Activated CD8-positive, alpha-beta memory T cell treated with anti-CD3 and anti-CD28 coated beads, Interleukin-2, amount 50 U/mL, for 48 hours (primary cell): ENCODE data around the gene ACTN3.

Source experiments
- DNase-seq: peaks from one replicate; pipeline ENCODE4 v3.0.0-alpha.2; 2020

Gene ACTN3

DNA sequence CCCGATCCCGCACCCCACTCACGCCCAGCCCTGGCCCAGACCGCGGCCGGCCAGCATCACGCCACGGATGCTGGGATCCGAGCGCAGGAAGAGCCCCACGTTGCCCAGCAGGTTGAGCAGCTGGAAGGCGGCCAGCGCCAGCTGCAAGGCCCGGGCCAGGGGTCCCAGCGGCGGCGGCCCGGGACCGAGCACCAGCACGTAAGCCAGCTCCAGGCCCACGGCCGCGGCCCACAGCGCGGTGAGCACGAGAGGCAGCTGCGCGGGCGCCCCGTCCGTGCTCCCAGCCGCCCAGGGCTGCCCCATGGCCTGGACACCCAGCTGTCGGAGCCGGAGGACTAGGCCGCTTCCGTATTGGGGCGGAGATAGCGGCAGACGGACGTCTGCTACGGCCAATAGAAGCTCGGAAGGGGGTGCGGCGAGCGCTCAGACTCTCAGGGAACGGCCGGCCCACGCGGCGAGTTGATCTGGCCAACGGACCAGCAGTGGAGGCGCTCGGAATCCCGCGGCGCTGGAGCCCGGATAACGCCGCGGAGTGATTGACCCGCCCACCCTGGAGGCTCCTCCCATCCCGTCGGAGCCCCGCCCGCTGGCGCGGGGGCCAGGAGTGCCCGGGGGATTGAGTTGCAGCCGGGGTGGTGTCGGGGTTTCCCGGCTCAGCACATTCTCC lies 869 bp upstream of the ACTN3 start, which contains the start of gene ZDHHC24:
Gene ZDHHC24 (minus strand): TSS at position 348 of the 667 bp plus-strand sequence. CDS start 45 bp downstream, at position 303.
- peak; percentile 95 for DNase-seq

DNA sequence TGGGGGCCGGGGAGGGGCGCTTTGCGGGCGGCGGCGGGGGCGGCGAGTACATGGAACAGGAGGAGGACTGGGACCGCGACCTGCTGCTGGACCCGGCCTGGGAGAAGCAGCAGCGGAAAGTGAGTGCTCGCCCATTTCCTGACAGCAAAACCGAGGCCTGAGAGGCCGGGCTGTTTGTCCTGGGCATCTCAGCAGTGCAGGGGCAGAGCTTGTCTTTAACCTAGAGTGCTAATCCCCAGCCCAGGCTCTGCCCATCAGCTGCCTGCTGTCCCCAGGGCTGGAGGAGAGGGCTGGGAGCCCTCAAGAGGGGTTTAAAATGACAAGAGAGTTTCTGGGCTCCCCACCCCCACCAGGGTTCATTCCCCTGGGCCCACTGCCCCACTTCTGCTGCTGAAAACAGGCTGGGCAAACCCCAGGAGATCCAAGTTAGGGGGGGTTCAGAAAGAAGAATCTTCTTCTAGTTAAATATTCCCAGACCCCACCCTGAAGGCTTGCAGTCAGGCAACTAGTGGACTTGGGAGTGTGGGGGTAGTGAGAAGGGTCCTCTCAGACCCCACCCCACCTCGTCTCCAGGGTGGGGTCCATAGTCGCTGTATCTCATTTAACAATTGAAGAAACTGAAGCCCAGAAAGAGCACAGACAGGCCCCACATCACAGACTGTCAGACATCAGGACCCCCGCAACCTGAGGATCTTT lies 411 bp downstream of the ACTN3 start:
- DNase-seq = no peak

DNA sequence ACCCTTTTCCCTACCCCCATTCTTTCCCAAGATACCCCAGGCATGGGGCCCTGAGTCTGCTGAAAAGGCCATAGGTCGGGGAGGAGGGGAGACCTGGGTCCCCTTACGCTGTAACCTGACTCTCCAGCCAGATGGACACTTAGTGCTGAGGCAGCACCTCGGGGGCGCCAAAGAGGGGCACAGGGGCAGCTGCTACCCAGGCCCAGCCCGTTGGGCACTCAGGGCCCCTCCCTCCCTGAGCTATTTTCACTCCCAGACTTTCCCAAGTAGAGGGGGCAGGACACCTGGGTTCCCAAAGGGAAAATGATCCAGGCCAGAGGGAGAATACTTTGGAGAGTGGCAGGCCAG lies 933 bp downstream of the ACTN3 start:
- DNase-seq = no peak

DNA sequence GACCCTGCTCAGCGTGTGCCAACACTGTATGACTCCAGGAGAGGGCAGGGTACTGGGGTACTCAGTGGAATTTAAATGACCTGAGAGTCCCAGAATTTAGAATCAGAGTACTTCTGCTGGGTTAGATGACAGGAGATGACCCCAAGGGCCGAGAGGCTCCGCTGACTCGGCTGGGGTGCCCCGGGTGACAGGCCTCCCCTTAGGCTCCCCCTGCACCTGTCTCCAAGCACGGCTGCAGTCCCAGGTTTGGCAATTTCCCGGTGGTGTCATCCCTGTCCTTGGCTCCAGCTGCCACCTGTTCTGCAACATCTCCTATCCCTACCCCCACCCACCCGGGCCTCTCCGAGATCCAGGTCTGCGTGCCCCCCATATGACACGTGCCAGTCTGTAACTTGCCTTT lies 1.3 kb downstream of the ACTN3 start:
- DNase-seq = no peak

DNA sequence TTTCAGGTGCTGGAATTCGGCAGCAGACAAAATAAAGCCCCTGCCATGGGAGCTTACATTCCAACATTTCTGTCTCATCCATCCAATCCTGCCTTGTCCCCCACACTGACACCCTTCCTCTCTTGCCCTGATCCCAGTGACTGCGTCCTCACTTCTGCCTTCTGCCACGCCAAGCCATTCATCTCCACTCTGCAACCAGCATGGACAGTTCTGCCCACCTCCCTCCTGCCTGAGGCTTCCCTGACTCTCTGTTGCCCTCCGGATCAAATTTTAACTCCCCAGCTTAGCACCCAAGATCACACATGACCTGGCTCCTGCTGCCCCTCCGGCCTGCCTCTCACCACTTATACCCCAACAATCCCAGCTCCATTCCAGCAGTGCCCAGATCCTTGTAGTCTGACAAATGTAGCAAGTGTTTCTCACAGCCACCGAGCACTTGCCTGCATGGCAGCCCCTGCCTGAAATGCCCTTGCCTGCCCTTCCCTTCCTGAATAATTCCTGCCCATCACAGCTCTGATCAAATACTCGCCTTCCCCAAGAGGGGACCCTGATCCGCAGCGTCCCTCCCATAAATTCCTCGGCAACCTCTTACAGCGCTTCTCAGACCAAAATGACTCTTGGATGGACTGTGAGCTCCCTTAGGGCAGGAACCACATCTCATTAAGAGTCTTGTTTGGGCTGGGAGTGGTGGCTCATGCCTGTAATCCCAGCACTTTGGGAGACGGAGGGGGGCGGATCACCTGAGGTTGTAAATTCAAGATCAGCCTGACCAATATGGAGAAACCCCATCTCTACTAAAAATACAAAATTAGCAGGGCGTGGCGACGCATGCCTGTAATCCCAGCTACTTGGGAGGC lies 2.3 kb downstream of the ACTN3 start:
- no peak for DNase-seq

DNA sequence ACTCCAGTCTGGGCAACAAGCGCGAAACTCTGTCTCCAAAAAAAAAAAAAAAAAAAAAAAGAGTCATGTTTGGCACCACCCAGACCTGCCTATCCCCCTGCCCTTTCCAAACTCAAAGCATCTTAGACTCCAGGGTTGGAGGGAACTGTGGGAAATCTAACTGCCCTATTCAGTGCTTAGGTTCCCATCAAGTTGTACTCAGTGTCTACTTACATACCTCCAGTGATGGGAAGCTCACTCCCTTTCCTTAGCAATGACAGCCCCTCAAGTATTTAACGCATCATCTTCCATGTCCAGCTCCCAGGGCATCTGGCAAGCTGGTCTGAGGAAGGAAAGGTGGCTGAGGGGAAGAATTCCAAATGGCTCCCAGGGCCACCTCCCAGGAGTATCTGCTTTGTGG lies 3.0 kb downstream of the ACTN3 start:
- no peak for DNase-seq

DNA sequence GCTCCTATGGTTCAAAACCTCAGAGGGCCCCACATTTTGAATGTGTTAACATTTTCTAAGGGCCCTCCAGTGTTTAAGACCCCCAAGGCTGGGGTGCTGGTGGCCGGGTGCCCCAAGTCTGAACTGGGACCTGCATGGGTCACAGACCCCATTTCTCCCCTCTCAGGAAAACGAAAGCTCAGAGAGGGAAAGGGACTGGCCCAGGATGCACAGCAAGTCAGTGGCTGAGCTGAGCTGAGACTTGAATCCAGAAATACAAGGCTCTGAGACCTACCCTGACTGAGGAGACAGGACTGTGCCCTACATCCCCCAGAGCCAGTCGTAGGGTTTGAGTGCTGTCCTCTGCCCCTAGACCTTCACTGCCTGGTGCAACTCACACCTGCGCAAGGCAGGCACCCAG lies 4.2 kb downstream of the ACTN3 start:
- DNase-seq = no peak

DNA sequence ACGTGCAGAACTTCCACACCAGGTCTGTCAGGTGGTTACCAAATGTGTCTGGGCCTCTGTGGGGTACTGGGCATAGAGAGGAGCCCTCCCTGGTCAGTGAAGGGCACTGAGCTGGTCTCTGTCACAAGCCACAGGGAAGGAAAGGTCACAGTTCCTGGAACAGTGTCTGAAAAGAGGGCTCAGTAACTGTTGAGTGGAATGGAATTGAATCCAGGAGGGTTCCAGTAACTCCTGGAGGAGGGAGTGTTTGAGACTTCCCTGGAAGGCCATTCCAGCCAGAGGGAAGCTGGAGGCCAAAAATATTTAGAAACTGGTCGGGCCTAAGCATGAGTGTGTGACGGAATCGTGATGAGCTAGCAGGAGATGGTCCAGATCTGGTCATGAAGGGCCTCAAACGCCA lies 7.9 kb downstream of the ACTN3 start:
- DNase-seq = no peak

DNA sequence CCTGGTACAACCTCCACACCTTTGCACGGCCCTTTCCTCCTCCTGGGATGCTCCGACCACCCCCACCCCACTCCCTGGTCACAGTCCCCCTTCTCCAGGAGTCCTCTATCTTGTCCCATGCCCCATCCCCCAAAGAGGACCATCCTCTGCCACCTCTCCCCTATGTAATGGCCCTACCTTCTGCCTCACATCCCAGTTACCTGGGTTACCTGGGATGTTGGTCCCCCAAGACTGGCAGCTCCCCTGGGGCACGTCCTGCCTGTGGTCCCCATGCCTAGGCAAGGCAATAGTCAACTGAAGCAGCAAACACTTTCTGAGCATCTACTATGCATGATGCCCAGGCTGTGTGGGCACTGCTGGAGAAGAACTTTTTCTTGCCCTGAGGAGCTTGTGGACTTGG lies 8.7 kb downstream of the ACTN3 start:
- no peak for DNase-seq

DNA sequence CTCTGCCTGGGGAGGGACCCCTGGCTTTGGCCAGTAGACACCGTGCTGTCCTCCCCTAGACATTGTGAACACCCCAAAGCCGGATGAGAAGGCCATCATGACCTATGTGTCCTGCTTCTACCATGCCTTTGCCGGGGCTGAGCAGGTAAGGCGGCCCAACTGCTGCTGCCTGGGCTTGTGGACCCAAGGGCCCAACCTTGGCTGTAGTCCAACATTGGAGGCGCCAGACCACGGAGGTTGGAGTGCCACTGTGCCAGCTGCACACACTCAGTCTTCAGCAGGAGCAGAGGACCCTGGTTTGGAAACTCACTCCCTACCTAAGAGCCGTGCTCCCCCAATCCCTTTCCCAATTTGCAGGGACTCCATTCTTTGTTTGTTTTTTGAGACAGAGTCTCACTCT lies 9.4 kb downstream of the ACTN3 start:
- no peak for DNase-seq

DNA sequence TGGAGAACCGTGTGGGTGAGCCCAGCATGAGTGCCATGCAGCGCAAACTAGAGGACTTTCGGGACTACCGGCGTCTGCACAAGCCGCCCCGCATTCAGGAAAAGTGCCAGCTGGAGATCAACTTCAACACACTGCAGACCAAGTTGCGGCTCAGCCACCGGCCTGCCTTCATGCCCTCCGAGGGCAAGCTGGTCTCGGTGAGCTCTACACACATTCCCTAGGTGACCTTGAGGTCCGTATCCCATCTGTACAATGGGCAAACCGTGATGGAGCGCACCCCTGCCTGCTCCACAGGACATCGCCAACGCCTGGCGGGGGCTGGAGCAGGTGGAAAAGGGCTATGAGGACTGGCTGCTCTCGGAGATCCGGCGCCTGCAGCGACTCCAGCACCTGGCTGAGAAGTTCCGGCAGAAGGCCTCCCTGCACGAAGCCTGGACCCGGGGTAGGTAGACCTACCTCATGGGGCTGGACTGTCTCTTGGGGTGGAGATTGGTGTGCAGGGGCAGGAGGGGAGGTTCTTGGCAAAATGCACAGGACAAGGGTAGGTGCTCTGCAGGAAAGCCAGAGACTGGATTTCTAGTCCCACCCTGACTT lies 11.1 kb downstream of the ACTN3 start:
- no peak for DNase-seq

DNA sequence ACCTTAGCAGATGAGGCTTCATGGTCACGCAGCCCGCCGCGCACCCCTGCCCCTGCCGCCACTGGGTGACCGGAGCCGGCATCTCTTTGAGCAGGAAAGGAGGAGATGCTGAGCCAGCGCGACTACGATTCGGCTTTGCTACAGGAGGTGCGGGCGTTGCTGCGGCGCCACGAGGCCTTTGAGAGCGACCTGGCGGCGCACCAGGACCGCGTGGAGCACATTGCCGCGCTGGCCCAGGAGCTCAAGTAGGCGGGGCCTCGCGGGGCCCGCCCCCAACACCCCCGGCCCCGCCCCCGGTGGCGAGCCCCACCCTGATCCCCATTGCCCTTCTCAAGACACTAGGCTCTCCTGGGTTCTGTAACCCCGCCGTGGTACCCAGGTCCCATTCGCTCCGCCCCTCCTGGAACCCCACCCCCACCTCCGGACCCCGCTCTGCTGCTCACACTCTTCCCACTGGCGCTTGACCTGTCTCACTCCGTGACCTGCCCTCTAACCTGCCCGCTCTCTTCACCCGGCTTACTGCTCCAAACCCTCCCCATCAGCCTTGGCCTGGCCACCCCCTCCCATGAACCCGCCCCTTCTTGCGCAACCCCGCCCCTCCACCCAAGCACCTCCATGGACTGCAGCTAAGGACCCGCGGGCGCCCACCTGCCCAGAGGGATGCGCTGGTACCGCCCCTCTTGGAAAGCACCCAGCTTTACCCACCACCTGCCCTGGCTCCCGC lies 12.6 kb downstream of the ACTN3 start:
- peak; percentile 67 for DNase-seq

DNA sequence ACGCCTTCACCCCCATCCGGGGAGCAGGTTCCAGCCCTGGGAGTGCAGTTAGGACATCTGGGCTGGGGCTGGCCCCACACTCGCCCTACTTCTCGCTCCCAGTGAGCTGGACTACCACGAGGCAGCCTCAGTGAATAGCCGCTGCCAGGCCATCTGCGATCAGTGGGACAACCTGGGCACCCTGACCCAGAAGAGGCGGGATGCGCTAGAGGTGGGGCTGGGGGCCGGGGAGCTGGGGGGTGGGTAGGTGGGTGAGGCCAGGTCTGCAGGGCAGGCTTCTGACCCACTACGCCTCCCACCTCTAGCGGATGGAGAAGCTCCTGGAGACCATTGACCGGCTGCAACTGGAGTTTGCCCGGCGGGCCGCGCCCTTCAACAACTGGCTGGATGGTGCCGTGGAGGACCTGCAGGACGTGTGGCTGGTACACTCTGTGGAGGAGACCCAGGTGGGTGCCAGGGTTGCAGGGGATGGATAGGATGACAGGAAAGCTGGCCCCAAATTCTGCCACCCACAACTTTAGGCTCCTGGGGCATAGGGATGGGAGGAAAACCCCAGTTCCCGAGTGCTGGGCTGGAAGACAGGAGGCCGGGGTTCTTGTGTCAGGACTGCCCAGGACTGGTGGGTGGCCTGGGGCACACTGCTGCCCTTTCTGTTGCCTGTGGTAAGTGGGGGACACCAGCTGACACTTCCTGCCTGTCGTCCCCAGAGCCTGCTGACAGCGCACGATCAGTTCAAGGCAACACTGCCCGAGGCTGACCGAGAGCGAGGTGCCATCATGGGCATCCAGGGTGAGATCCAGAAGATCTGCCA lies 13.4 kb downstream of the ACTN3 start:
- DNase-seq = no peak

DNA sequence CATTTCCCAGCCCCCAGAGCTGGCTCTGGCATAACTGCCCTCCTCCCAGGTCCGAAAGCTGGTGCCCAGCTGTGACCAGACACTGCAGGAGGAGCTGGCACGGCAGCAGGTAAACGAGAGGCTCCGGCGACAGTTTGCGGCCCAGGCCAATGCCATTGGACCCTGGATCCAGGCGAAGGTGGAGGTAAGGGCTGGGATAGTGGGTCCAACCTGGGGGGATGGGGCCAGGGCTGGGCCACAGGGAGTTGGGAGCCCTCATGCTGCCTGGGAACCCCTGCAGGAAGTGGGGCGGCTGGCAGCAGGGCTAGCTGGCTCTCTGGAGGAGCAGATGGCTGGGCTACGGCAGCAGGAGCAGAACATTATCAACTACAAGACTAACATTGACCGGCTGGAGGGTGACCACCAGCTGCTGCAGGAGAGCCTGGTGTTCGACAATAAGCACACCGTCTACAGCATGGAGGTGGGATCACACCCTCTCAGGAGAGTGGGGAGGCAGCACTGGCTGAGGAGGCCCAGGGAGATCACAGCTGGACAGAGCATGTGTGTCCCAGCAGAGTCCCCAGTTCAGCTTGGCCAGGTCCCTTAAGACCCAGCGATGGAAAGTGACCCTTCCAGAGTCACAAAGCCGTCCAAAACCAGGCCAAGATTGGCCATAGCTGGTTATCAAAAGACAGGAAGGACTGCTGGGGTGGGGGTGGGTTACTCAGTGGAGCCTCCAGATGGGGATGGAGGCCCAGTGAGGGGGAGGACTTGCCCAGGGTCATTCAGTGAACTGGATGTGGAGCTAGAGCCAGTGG lies 14.7 kb downstream of the ACTN3 start:
- DNase-seq = no peak

DNA sequence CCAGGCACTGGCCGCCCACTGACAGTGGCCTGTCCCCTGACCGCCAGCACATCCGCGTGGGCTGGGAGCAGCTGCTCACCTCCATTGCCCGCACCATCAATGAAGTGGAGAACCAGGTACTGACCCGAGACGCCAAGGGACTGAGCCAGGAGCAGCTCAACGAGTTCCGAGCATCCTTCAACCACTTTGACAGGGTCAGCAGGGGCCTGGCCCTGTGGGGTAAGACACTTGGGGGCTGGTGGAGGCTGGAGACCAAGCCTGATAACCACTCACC lies 15.2 kb downstream of the ACTN3 start:
- DNase-seq = no peak

DNA sequence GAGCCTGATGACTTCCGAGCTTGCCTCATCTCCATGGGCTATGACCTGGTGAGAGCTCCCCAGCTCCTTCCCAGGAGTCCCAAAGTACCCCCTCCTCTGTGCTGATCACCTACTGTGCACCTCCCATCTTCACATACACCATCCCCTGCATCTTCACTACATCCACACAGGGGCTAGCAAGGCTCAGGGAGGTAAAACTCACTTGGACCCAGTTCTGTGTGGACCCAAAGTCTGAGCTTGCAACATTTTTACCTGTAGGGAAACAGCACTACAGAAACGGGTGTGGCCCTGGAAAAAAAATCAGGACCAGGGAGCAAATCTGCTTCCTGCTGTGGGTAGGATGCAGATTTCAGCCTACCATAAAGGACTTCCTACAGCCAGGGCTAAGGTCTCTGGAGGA lies 15.6 kb downstream of the ACTN3 start:
- no peak for DNase-seq

DNA sequence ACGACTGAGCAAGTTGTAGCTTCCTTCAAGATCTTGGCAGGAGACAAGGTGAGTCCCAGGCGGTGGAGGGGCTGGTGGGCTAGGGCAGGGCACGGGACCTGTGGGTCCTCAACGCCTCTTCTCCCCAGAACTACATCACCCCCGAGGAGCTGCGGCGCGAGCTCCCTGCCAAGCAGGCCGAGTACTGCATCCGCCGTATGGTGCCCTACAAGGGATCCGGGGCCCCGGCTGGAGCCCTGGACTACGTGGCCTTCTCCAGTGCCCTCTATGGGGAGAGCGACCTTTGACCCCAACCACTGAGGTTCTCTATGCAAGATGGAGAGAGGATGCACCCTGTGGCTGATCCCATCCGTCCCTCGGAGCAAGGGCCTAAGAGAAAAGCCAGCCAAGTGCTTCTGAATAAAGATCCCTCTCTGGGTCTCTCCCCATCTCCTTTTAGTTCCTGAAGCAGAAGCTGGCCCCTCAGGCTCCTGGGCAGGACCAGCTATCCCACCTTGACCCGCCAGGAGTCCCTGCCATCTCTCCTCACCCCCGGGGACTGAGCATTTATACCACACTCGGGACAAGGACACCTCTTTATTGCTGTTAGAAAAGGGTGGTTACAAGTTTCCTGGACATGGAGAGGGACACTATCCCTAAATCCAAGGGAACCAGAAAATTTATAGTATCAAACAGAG lies 16.3 kb downstream of the ACTN3 start:
- DNase-seq = no peak

DNA sequence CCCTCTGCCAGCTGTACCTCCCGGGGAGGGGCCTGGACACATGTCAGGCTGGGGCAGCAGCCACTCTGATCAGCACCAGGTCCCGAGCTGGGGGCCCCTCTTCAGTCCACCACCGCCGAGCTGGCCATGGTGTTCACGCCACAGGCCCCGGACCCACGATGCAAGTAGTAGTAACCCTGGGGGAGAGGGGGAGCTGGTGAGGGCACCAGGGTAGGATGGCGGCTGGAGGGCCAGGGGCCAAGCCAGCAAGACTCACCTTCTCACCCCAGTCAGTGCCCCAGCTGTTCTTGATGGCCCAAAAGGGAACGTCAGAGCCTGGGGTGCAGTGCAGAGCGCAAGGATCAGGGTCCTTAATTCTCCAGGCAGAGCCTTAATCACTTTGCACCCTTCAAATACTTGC lies 17.1 kb downstream of the ACTN3 start:
- no peak for DNase-seq

DNA sequence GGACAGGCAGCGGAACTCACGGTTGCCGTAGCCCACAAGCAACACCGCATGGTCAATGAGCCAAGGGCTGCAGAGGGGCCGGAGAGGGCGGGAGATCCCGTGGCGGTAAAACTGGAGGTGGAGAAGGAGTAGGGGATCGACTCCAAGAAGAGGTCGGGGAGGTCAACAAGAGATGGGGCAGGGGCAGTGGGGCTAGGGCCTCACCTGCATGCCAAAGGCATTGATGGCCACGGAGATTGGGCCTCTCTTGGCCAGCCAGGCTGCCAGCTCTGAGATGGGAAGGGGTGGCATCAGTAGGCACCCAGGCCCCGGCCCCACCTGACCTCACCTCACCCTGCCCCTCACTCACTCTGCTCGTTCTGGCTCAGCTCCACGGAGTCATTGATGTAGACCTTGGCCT lies 17.8 kb downstream of the ACTN3 start:
- DNase-seq = no peak

DNA sequence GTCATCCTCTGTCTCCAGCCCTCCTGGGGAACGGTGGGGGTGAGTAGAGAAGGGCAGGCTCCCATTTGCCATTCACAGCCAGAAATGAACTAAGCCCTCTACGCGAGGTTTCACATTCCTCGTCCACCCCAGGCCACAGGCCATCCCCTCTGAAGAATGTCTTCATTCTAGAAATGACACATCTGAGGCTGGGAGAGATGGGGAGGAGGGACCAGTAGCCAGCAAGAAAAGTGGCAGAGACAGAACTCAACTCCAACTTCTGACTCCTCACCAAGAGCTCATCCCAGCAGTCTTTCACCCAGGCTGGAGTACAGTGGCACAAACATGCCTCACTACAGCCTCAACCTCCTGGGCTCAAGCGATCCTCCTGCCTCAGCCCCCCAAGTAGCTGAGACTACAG lies 18.3 kb downstream of the ACTN3 start:
- no peak for DNase-seq

DNA sequence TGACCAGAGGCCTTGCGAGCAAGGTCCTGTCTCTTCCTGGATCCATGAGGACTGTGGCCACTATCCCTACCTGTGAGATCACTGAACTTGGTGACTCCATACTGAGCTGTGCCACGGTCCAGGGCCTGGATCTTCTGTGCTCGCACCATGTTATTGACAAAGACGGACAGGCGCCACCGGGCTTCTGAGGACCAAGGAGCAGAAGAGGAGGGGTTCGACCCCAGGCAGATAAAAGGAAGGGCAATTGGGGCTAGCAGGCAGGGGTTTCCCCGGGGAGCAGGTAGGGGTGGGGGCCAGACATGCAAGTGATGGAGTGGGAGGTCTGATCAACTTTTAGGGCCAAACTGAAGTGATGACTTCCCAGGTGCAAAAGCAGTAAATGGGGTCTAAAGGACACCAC lies 19.5 kb downstream of the ACTN3 start:
- no peak for DNase-seq
